Neuronal stem cell (in vitro differentiated cells): ENCODE data around the gene ZAP70.

Experiments
- DNase-seq: peaks from one replicate; pipeline ENCODE4 v3.0.0-alpha.2; 2013; ENCODE audit warnings: low spot score
- H2AFZ ChIP-seq: one replicate; pipeline ENCODE4 v1.6.1; 2013; ENCODE audit warnings: mild to moderate bottlenecking, low read length, inconsistent platforms
- H2AK5ac ChIP-seq: 2 replicates; pipeline ENCODE4 v1.6.1; 2013; ENCODE audit warnings: low read depth, mild to moderate bottlenecking, inconsistent platforms, low read length, moderate library complexity, mixed read lengths
- H2BK120ac ChIP-seq: 2 replicates; pipeline ENCODE4 v1.6.1; 2013; ENCODE audit warnings: low read depth, mild to moderate bottlenecking, inconsistent platforms, low read length, moderate library complexity, mixed read lengths
- H2BK12ac ChIP-seq: one replicate; pipeline ENCODE4 v1.6.1; 2013; ENCODE audit warnings: low read length, inconsistent platforms
- H2BK15ac ChIP-seq: 2 replicates; pipeline ENCODE4 v1.6.1; 2013; ENCODE audit warnings: mild to moderate bottlenecking, low read length, inconsistent platforms, mixed read lengths
- H2BK5ac ChIP-seq: one replicate; pipeline ENCODE4 v1.6.1; 2013; ENCODE audit warnings: inconsistent platforms, mild to moderate bottlenecking, low read length, moderate library complexity
- H3K14ac ChIP-seq: one replicate; pipeline ENCODE4 v1.6.1; 2013; ENCODE audit warnings: low read length, inconsistent platforms
- H3K18ac ChIP-seq: 2 replicates; pipeline ENCODE4 v1.6.1; 2013; ENCODE audit warnings: low read length, inconsistent platforms
- H3K23ac ChIP-seq: 2 replicates; pipeline ENCODE4 v1.6.1; 2013; ENCODE audit warnings: low read depth, mild to moderate bottlenecking, mixed read lengths, low read length, inconsistent platforms; ENCODE audit not compliant: poor library complexity
- H3K27ac ChIP-seq: replicated peaks from 3 replicates; pipeline ENCODE4 v1.5.1; 2013; ENCODE audit warnings: low read length, inconsistent platforms
- H3K27me3 ChIP-seq, 3 experiments: 2 replicates each; pipeline ENCODE4 v1.6.1; 2013; ENCODE audit warnings: low read length in 3 of 3, mild to moderate bottlenecking in 2 of 3, inconsistent platforms in 1 of 3, low read depth in 1 of 3, mixed read lengths in 1 of 3, moderate library complexity in 1 of 3; ENCODE audit not compliant: control insufficient read depth in 3 of 3, insufficient read depth in 3 of 3
- H3K36me3 ChIP-seq, 2 donors: replicated peaks in 1 of 2; 2 replicates each; pipeline ENCODE4 v1.6.1; 2013; ENCODE audit warnings: low read length in 2 of 2; ENCODE audit not compliant: control insufficient read depth in 2 of 2, insufficient read depth in 2 of 2
- H3K4ac ChIP-seq: 2 replicates; pipeline ENCODE4 v1.6.1; 2013; ENCODE audit warnings: inconsistent platforms, mild to moderate bottlenecking, low read length, moderate library complexity
- H3K4me1 ChIP-seq, 2 donors: 1 replicate in 1 of 2; 2 replicates in 1 of 2; pipeline ENCODE4 v1.6.1; 2013; ENCODE audit warnings: low read length in 2 of 2, low read depth in 1 of 2; ENCODE audit not compliant: control insufficient read depth in 2 of 2, insufficient read depth in 1 of 2
- H3K4me2 ChIP-seq: one replicate; pipeline ENCODE4 v1.6.1; 2013; ENCODE audit warnings: mild to moderate bottlenecking, low read length, inconsistent platforms; ENCODE audit not compliant: insufficient read depth, poor library complexity, severe bottlenecking
- H3K4me3 ChIP-seq, 2 donors: 2 replicates each; pipeline ENCODE4 v1.5.1; 2013; ENCODE audit warnings: low read length in 2 of 2, mild to moderate bottlenecking in 2 of 2, inconsistent platforms in 1 of 2, moderate library complexity in 1 of 2
- H3K79me1 ChIP-seq: one replicate; pipeline ENCODE4 v1.6.1; 2013; ENCODE audit warnings: low read depth, mild to moderate bottlenecking, inconsistent platforms, low read length, moderate library complexity
- H3K9ac ChIP-seq: one replicate; pipeline ENCODE4 v1.6.1; 2013; ENCODE audit warnings: mild to moderate bottlenecking, low read depth, low read length, inconsistent platforms; ENCODE audit not compliant: poor library complexity
- H3K9me3 ChIP-seq, 2 donors: replicated peaks in 1 of 2; 2 replicates each; pipeline versions ENCODE3 to v1.6.1; 2013; ENCODE audit warnings: low read length in 2 of 2, mild to moderate bottlenecking in 2 of 2, inconsistent platforms in 1 of 2, low read depth in 1 of 2, mixed read lengths in 1 of 2, moderate library complexity in 1 of 2; ENCODE audit not compliant: control insufficient read depth in 2 of 2, insufficient read depth in 1 of 2
- H4K8ac ChIP-seq: one replicate; pipeline ENCODE4 v1.6.1; 2013; ENCODE audit warnings: low read depth, mild to moderate bottlenecking, inconsistent platforms, low read length, moderate library complexity
- H4K91ac ChIP-seq: one replicate; pipeline ENCODE4 v1.6.1; 2013; ENCODE audit warnings: low read length, low read depth, mild to moderate bottlenecking, inconsistent platforms; ENCODE audit not compliant: poor library complexity
- WGBS, 2 donors: extraction: QIAGEN DNeasy Blood & Tissue Kit; methylation state at CpG; one replicate each; pipeline ENCODE4 v1.1.7; 2013; ENCODE audit warnings: missing lambda C conversion rate in 2 of 2, mixed read lengths in 1 of 2; ENCODE audit not compliant: insufficient read length in 2 of 2, insufficient replicate concordance in 1 of 2; ENCODE audit errors: extremely low coverage in 2 of 2; 5-methylcytosine and 5-hydroxymethylcytosine counted together

ZAP70 gene

GRCh38 chr2:97720746-97721145 lies 7.4 kb downstream of the ZAP70 start:
- no CpG with 5 or more reads among the region's 2 CpGs for WGBS, 2 donors
- Histone ChIP-seq H3K9ac (no peak overlapping the region), H3K4me1 (peaks cover 1 to 4% of the 10 kb centered on the region in 2 donors), H3K4me2 (no peak overlapping the region), H3K79me1 (no peaks in the 10 kb centered on the region), H2AFZ (no peak overlapping the region), H2BK120ac (no peak overlapping the region), H3K14ac (no peak overlapping the region), H2BK5ac (no peak overlapping the region), H3K27ac (no peak overlapping the region), H3K9me3 (no peaks in the 10 kb centered on the region), H3K23ac (no peak overlapping the region), H3K27me3 (no peaks in the 10 kb centered on the region), H2BK12ac (no peak overlapping the region), H3K18ac (no peak overlapping the region), H4K91ac (no peak overlapping the region), H2BK15ac (no peak overlapping the region), H3K4ac (no peak overlapping the region), H4K8ac (no peak overlapping the region), H3K4me3 (no peak overlapping the region), H3K36me3 (no peaks in the 10 kb centered on the region), H2AK5ac (no peak overlapping the region)
- DNase-seq, result no peak

- Histone ChIP-seq H3K27me3 (no peaks in the 10 kb centered on the region), H3K4ac (no peak overlapping the region)
Measured at GRCh38 chr2:97722227-97722626, 8.9 kb downstream of the ZAP70 start.

DNA sequence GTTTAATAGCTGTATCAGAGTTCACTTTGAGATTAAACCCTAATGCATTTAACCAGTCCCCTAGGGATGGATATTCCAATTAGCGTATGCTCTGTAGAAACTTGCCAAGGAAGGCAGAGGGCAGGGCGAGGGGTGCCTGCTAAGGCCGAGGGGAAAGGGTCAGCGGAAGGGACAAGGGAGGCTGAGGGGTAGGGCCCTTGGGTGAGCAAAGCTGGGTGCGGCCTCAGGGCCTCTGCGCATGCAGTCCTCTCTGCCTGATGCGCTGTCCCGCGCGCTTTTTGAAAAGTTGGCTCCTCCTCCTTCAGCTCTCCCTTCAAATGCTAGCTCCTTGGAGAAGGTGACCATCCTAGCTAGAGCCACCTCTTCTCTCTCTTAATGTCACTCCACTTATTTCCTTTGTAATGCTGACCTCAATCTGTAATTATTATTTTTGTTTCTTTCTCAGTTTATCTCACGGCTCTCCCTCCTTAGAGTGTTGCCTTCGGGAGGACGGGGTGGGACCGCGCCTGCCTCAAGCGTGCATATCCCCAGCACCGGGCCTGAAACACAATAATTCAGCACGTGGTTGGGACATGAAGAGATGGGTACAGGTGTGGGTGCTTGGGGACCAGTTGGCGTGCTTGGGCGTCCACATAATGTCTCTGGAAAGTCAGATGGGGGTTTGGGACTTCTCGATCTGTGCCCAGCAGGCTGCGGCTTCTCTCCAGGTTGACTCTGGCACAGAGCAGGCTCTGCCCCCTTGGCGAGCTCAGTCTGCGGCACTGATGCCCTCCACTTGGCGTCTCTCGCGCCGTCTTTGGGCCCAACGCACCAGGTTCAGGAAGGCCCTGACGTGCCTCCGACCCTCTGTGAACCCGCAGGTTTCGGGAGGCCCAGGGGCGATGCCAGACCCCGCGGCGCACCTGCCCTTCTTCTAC lies 10.0 kb downstream of the ZAP70 start:
- Histone ChIP-seq H2BK5ac (no peak overlapping the region), H3K27me3 (no peaks in the 10 kb centered on the region), H3K4me3 (peak overlapping the region in 1 of 2 donors; percentile 47), H4K91ac (no peak overlapping the region), H2BK120ac (no peak overlapping the region), H3K9ac (no peak overlapping the region), H2AK5ac (peak overlapping the region; percentile 85), H3K27ac (no peak overlapping the region), H3K9me3 (peaks cover 0 to 2% of the 10 kb centered on the region in 2 donors), H3K18ac (peak overlapping the region; percentile 65), H2BK15ac (peak overlapping the region; percentile 46), H3K79me1 (no peaks in the 10 kb centered on the region), H3K14ac (no peak overlapping the region), H3K23ac (peak overlapping the region; percentile 93), H2AFZ (no peak overlapping the region), H3K4me2 (no peak overlapping the region), H3K4me1 (no peaks in the 10 kb centered on the region), H3K4ac (no peak overlapping the region), H2BK12ac (no peak overlapping the region), H4K8ac (no peak overlapping the region), H3K36me3 (no peaks in the 10 kb centered on the region)
- no peak for DNase-seq
- no CpG with 5 or more reads among the region's 37 CpGs for WGBS, 2 donors

More at GRCh38 chr2:97722227-97722626, 8.9 kb downstream of the ZAP70 start:
- Histone ChIP-seq H3K9me3 (peaks cover 0 to 2% of the 10 kb centered on the region in 2 donors), H3K27ac (no peak overlapping the region), H3K4me3 (no peak overlapping the region), H3K14ac (no peak overlapping the region), H3K4me1 (no peaks in the 10 kb centered on the region), H3K18ac (no peak overlapping the region), H2BK15ac (no peak overlapping the region), H2BK12ac (no peak overlapping the region), H2AK5ac (no peak overlapping the region), H3K36me3 (no peaks in the 10 kb centered on the region), H4K91ac (no peak overlapping the region), H3K4me2 (no peak overlapping the region), H2AFZ (no peak overlapping the region), H2BK5ac (no peak overlapping the region), H4K8ac (no peak overlapping the region), H3K23ac (no peak overlapping the region), H3K9ac (no peak overlapping the region), H2BK120ac (no peak overlapping the region), H3K79me1 (no peaks in the 10 kb centered on the region)
- WGBS, 2 donors, result no CpG with 5 or more reads among the region's 6 CpGs
- no peak for DNase-seq

GRCh38 chr2:97724073-97724410 lies 10.7 kb downstream of the ZAP70 start:
- WGBS, 2 donors, result no CpG with 5 or more reads among the region's 41 CpGs
- no peak overlapping the region for H3K18ac ChIP-seq
- no peak overlapping the region for H4K8ac ChIP-seq

More at GRCh38 chr2:97724073-97724410, 10.7 kb downstream of the ZAP70 start:
- Histone ChIP-seq H2AK5ac (peak overlapping the region; percentile 85), H3K4me1 (no peaks in the 10 kb centered on the region), H2BK15ac (peak overlapping the region; percentile 46), H3K27me3 (no peaks in the 10 kb centered on the region), H2AFZ (no peak overlapping the region), H3K4ac (no peak overlapping the region), H3K23ac (peak overlapping the region; percentile 93), H2BK12ac (no peak overlapping the region), H3K36me3 (no peaks in the 10 kb centered on the region), H3K27ac (no peak overlapping the region), H3K14ac (no peak overlapping the region), H2BK5ac (no peak overlapping the region), H3K9me3 (peaks cover 0 to 2% of the 10 kb centered on the region in 2 donors), H3K79me1 (no peaks in the 10 kb centered on the region), H3K9ac (no peak overlapping the region), H4K91ac (no peak overlapping the region), H3K4me3 (peak overlapping the region in 1 of 2 donors; percentile 47), H2BK120ac (no peak overlapping the region), H3K4me2 (no peak overlapping the region)
- DNase-seq, result no peak
